Vagina (tissue), 2 donors: ENCODE data around the gene APOA4. TPM values are rescaled to one million over a fixed set of nuclear protein-coding genes. Genes with fewer than 3 reads are reported as not detected.

Source experiments
- DNase-seq, 2 donors: peaks; one replicate each; pipeline ENCODE4 v3.0.0-alpha.2; 2017; ENCODE audit errors: extremely low spot score in 2 of 2
- H3K27ac ChIP-seq: fragments of 200-600 bp; sonication (generic); one replicate; pipeline ENCODE4 v1.5.1; 2019
- H3K27me3 ChIP-seq: fragments of 200-600 bp; sonication (generic); one replicate; pipeline ENCODE4 v1.5.1; 2019
- H3K36me3 ChIP-seq, 2 donors: fragments of 200-600 bp; sonication (generic); one replicate each; pipeline ENCODE4 v1.5.1; 2017 to 2019
- H3K4me1 ChIP-seq: fragments of 200-600 bp; sonication (generic); one replicate; pipeline ENCODE4 v1.5.1; 2019
- H3K4me3 ChIP-seq, 2 donors: fragments of 200-600 bp; sonication (generic); 1 replicate in 1 of 2; 2 replicates in 1 of 2; pipeline ENCODE4 v1.5.1; 2016 to 2019
- H3K9me3 ChIP-seq: fragments of 200-600 bp; sonication (generic); one replicate; pipeline ENCODE4 v1.5.1; 2019
- CTCF ChIP-seq, 3 experiments: fragments of 450-650 bp in 2 of 3; fragments of 200-600 bp in 1 of 3; sonication (generic) in 1 of 3; IDR thresholded peaks; one replicate each; pipeline ENCODE4 v1.5.1; 2017 to 2019; ENCODE audit warnings: antibody characterized with exemption in 3 of 3, mild to moderate bottlenecking in 2 of 3, moderate library complexity in 2 of 3
- POLR2A ChIP-seq, 2 donors: fragments of 450-650 bp; IDR thresholded peaks; one replicate each; pipeline ENCODE4 v1.6.1; 2017; ENCODE audit warnings: antibody characterized with exemption in 2 of 2, mild to moderate bottlenecking in 2 of 2, moderate library complexity in 2 of 2
- POLR2AphosphoS5 ChIP-seq, 2 donors: sonication (generic); formaldehyde crosslinking; IDR thresholded peaks; one replicate each; pipeline ENCODE4 v1.9.0; 2017; ENCODE audit warnings: antibody characterized with exemption in 2 of 2, mild to moderate bottlenecking in 2 of 2, low read depth in 1 of 2; ENCODE audit not compliant: insufficient read depth in 1 of 2
- intact Hi-C: fragments of 100-400 bp; cut with DNase I; formaldehyde crosslinking; loops from one replicate; pipeline ENCODE4 v1.15.1; 2023
- total RNA-seq: library from RNA; depleted of rRNA; stranded (reverse); fragments of >200 nt; gene quantifications from one replicate; pipeline ENCODE4 v1.2.3, GENCODE V29; 2016

APOA4 gene
- total RNA-seq, 1 donor from 2014 or later, result not detected

- intact Hi-C loops, result no loop called here
- TF ChIP-seq POLR2A (IDR thresholded peaks at IDR 0.05) (no peak), CTCF (IDR thresholded peaks at IDR 0.05) (no peak), POLR2AphosphoS5 (IDR thresholded peaks at IDR 0.05; ENCODE audit: insufficient read depth in 1 of 2, low read depth in 1 of 2) (no peak)
- Histone ChIP-seq H3K27me3 (no peaks in the 10 kb centered on the region), H3K4me3 (no peak overlapping the region), H3K9me3 (no peaks in the 10 kb centered on the region), H3K36me3 (no peaks in the 10 kb centered on the region), H3K27ac (no peak overlapping the region), H3K4me1 (no peaks in the 10 kb centered on the region)
- no peak for DNase-seq
These were observed 4.4 kb upstream of the APOA4 start for GRCh38 chr11:116827461-116827860.

- Histone ChIP-seq H3K27ac (no peak overlapping the region), H3K4me3 (no peak overlapping the region), H3K27me3 (no peaks in the 10 kb centered on the region), H3K36me3 (no peaks in the 10 kb centered on the region), H3K9me3 (no peaks in the 10 kb centered on the region), H3K4me1 (no peaks in the 10 kb centered on the region)
- intact Hi-C loops, result no loop called here
- TF ChIP-seq POLR2AphosphoS5 (IDR thresholded peaks at IDR 0.05; ENCODE audit: insufficient read depth in 1 of 2, low read depth in 1 of 2), result no peak
- TF ChIP-seq CTCF (IDR thresholded peaks at IDR 0.05), result no peak
- no peak for TF ChIP-seq POLR2A (IDR thresholded peaks at IDR 0.05)
- no peak for DNase-seq
These were observed 3.8 kb upstream of the APOA4 start for GRCh38 chr11:116826751-116827431.

DNA sequence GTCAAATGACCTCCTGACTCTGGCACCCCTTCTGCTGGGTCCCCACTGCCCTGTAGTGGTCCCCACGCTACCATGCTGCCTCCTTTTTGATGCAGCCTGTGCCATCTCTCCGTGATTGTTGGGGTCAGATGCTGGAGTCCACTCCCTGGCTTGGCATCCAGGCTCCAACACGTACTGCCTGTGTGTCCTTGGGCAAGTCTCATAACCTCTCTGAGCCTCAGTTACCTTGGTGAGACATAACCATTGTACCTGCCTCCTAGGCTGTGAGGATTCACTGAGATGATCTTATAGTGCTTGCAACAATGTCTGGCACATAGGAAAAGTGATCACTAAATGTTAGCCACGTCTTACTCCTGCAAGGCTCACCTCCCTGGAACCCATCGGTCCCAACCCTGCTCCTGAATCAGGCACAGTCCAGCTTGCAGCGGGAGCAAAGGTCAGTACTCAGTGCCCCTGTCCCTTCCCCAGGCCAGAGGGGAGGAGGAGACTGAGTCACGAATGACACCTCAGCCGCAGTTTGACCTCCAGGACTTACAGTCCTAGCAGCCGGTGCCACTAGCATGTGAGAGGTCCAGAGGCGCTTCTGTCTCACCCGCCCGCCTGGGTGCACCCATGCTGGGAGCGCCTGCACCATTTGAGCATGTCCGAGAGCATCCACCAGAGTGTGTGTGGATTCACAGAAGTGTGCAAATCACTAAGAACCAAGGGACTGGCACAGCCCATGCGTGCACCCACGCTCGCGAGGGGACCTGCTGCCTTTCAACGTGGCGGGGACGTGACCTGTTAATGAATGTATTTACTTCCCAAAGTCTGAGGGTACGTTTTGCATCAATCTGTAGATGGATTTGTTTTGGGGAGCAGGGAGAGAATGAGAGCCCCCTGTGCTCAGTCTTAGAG, 3.0 kb upstream of the APOA4 start:
- Histone ChIP-seq H3K27me3 (no peaks in the 10 kb centered on the region), H3K4me3 (no peak overlapping the region), H3K4me1 (no peaks in the 10 kb centered on the region), H3K9me3 (no peaks in the 10 kb centered on the region), H3K36me3 (no peaks in the 10 kb centered on the region), H3K27ac (no peak overlapping the region)
- no peak for DNase-seq
- TF ChIP-seq POLR2AphosphoS5 (IDR thresholded peaks at IDR 0.05; ENCODE audit: insufficient read depth in 1 of 2, low read depth in 1 of 2) (no peak), CTCF (IDR thresholded peaks at IDR 0.05) (no peak), POLR2A (IDR thresholded peaks at IDR 0.05) (no peak)
- intact Hi-C loops, result no loop called here

DNA sequence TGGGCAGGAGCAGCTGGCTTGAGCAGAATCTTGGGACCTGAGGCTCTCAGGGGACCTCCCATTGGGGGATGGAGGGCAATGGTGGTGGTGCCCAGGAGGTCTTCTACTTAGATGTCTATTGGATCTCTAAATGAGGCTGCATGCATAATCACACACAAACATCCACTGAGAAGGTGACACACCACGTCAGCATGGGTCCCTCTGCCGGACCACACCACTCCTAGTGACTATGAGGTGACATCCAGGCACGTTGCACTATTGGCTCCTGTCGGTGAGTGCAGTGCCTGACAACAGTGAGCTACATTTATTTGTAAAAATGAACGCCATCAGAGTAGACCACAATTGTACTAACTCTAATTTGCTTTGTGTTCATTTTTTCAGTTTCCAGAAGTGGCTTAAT, 2.3 kb upstream of the APOA4 start:
- no peak for TF ChIP-seq POLR2AphosphoS5 (IDR thresholded peaks at IDR 0.05; ENCODE audit: insufficient read depth in 1 of 2, low read depth in 1 of 2)
- Histone ChIP-seq H3K27me3 (no peaks in the 10 kb centered on the region), H3K4me1 (no peaks in the 10 kb centered on the region), H3K4me3 (no peak overlapping the region), H3K36me3 (no peaks in the 10 kb centered on the region), H3K27ac (no peak overlapping the region), H3K9me3 (no peaks in the 10 kb centered on the region)
- DNase-seq, result no peak
- intact Hi-C loops, result no loop called here

GRCh38 chr11:116822575-116822974, 529 bp downstream of the APOA4 start:
- Histone ChIP-seq H3K4me1 (no peaks in the 10 kb centered on the region), H3K4me3 (no peak overlapping the region), H3K27ac (no peak overlapping the region), H3K36me3 (no peaks in the 10 kb centered on the region), H3K9me3 (no peaks in the 10 kb centered on the region), H3K27me3 (no peaks in the 10 kb centered on the region)
- TF ChIP-seq POLR2A (IDR thresholded peaks at IDR 0.05), result no peak
- TF ChIP-seq CTCF (IDR thresholded peaks at IDR 0.05), result no peak
- no peak for TF ChIP-seq POLR2AphosphoS5 (IDR thresholded peaks at IDR 0.05; ENCODE audit: insufficient read depth in 1 of 2, low read depth in 1 of 2)
- no peak for DNase-seq
- intact Hi-C loops, result no loop called here
